H9 (cell line): Measurements from ENCODE around the gene SRL. TPM values are rescaled to one million over a fixed set of nuclear protein-coding genes. Genes with fewer than 3 reads are reported as not detected.

Experiments used
- DNase-seq: peaks from one replicate; pipeline ENCODE4 v3.0.0-alpha.2; 2017
- H2AFZ ChIP-seq: one replicate; pipeline ENCODE4 v1.6.1; 2013; ENCODE audit warnings: mild to moderate bottlenecking, low read length, control low read depth, moderate library complexity
- H2AK5ac ChIP-seq: 2 replicates; pipeline ENCODE4 v1.6.1; 2013; ENCODE audit warnings: low read length, control low read depth, mixed read lengths; ENCODE audit not compliant: insufficient read length
- H2BK120ac ChIP-seq: one replicate; pipeline ENCODE4 v1.6.1; 2013; ENCODE audit warnings: low read depth, mild to moderate bottlenecking, low read length, control low read depth, inconsistent platforms; ENCODE audit not compliant: poor library complexity, severe bottlenecking
- H2BK12ac ChIP-seq: 2 replicates; pipeline ENCODE4 v1.6.1; 2013; ENCODE audit warnings: low read length, control low read depth, mixed read lengths, low read depth; ENCODE audit not compliant: insufficient read length
- H2BK15ac ChIP-seq: 2 replicates; pipeline ENCODE4 v1.6.1; 2013; ENCODE audit warnings: low read depth, low read length, control low read depth
- H2BK20ac ChIP-seq: one replicate; pipeline ENCODE4 v1.6.1; 2013; ENCODE audit warnings: low read depth, mild to moderate bottlenecking, low read length, control low read depth, inconsistent platforms; ENCODE audit not compliant: poor library complexity, severe bottlenecking
- H2BK5ac ChIP-seq: 2 replicates; pipeline ENCODE4 v1.6.1; 2013; ENCODE audit warnings: low read length, control low read depth, mixed read lengths; ENCODE audit not compliant: insufficient read length
- H3K14ac ChIP-seq: 2 replicates; pipeline ENCODE4 v1.6.1; 2013; ENCODE audit warnings: low read length, control low read depth; ENCODE audit not compliant: insufficient read depth
- H3K18ac ChIP-seq: 2 replicates; pipeline ENCODE4 v1.6.1; 2013; ENCODE audit warnings: low read depth, mild to moderate bottlenecking, mixed read lengths, low read length, control low read depth; ENCODE audit not compliant: insufficient read length
- H3K23ac ChIP-seq: 2 replicates; pipeline ENCODE4 v1.6.1; 2013; ENCODE audit warnings: low read length, control low read depth, mixed read lengths, low read depth; ENCODE audit not compliant: insufficient read length
- H3K23me2 ChIP-seq: 2 replicates; pipeline ENCODE4 v1.6.1; 2013; ENCODE audit warnings: low read depth, mild to moderate bottlenecking, mixed read lengths, low read length, control low read depth; ENCODE audit not compliant: insufficient read length, poor library complexity, severe bottlenecking
- H3K27ac ChIP-seq: 2 replicates; pipeline ENCODE4 v1.5.1; 2013; ENCODE audit warnings: low read length, control low read depth, mixed read lengths, low read depth; ENCODE audit not compliant: insufficient read length
- H3K27me3 ChIP-seq: 2 replicates; pipeline ENCODE4 v1.6.1; 2013; ENCODE audit warnings: low read length, control low read depth, inconsistent platforms; ENCODE audit not compliant: insufficient read depth
- H3K4ac ChIP-seq: 2 replicates; pipeline ENCODE4 v1.6.1; 2013; ENCODE audit warnings: low read depth, mild to moderate bottlenecking, control low read depth, inconsistent platforms, low read length, moderate library complexity
- H3K4me1 ChIP-seq: 2 replicates; pipeline ENCODE4 v1.6.1; 2013; ENCODE audit warnings: low read length, control low read depth, inconsistent platforms; ENCODE audit not compliant: insufficient read depth
- H3K4me2 ChIP-seq: 2 replicates; pipeline ENCODE4 v1.6.1; 2013; ENCODE audit warnings: low read length, control low read depth, mixed read lengths; ENCODE audit not compliant: insufficient read length, insufficient read depth
- H3K56ac ChIP-seq: 2 replicates; pipeline ENCODE4 v1.6.1; 2013; ENCODE audit warnings: low read depth, mild to moderate bottlenecking, mixed read lengths, low read length, control low read depth; ENCODE audit not compliant: insufficient read length
- H3K79me1 ChIP-seq: 2 replicates; pipeline ENCODE4 v1.6.1; 2013; ENCODE audit warnings: low read depth, mild to moderate bottlenecking, moderate library complexity, low read length, control low read depth, inconsistent platforms; ENCODE audit not compliant: insufficient read depth, poor library complexity, severe bottlenecking
- H3K79me2 ChIP-seq: 2 replicates; pipeline ENCODE4 v1.6.1; 2013; ENCODE audit warnings: low read length, control low read depth, inconsistent platforms; ENCODE audit not compliant: insufficient read depth
- H3K9ac ChIP-seq: 2 replicates; pipeline ENCODE4 v1.6.1; 2013; ENCODE audit warnings: low read length, control low read depth, mixed read lengths; ENCODE audit not compliant: insufficient read length; ENCODE audit errors: extremely low read depth
- H3K9me3 ChIP-seq: one replicate; pipeline ENCODE4 v1.6.1; 2013; ENCODE audit warnings: low read depth, low read length, inconsistent platforms; ENCODE audit not compliant: control insufficient read depth
- H3T11ph ChIP-seq: one replicate; pipeline ENCODE4 v1.6.1; 2013; ENCODE audit warnings: mild to moderate bottlenecking, low read length, control low read depth, inconsistent platforms
- H4K20me1 ChIP-seq: one replicate; pipeline ENCODE4 v1.6.1; 2013; ENCODE audit not compliant: control insufficient read depth, insufficient read length, insufficient read depth
- H4K5ac ChIP-seq: 2 replicates; pipeline ENCODE4 v1.6.1; 2013; ENCODE audit warnings: low read depth, mild to moderate bottlenecking, mixed read lengths, low read length, control low read depth; ENCODE audit not compliant: insufficient read length
- H4K8ac ChIP-seq: replicated peaks from 2 replicates; pipeline ENCODE4 v1.6.1; 2013; ENCODE audit warnings: low read length, control low read depth, mixed read lengths, low read depth; ENCODE audit not compliant: insufficient read length
- H4K91ac ChIP-seq: 2 replicates; pipeline ENCODE4 v1.6.1; 2013; ENCODE audit warnings: low read depth, mild to moderate bottlenecking, moderate library complexity, mixed read lengths, low read length, control low read depth; ENCODE audit not compliant: insufficient read length
- H3K27ac Mint-ChIP-seq, 3 experiments: 2 replicates in 2 of 3; 3 replicates in 1 of 3; pipeline ENCODE4 v1.8.0; 2020 to 2021; ENCODE audit warnings: mixed read lengths in 3 of 3, mild to moderate bottlenecking in 1 of 3, moderate library complexity in 1 of 3
- H3K27me3 Mint-ChIP-seq: 2 replicates; pipeline ENCODE4 v1.8.0; 2021; ENCODE audit warnings: low read depth, mild to moderate bottlenecking, moderate library complexity, mixed read lengths
- H3K36me3 Mint-ChIP-seq, 3 experiments: 2 replicates in 2 of 3; 3 replicates in 1 of 3; pipeline ENCODE4 v1.8.0; 2020 to 2021; ENCODE audit warnings: low read depth in 3 of 3, mixed read lengths in 3 of 3; ENCODE audit not compliant: insufficient read depth in 1 of 3
- H3K4me1 Mint-ChIP-seq, 2 experiments: 2 replicates each; pipeline ENCODE4 v1.8.0; 2020; ENCODE audit warnings: mixed read lengths in 2 of 2
- H3K4me3 Mint-ChIP-seq, 2 experiments: 2 replicates in 1 of 2; 3 replicates in 1 of 2; pipeline ENCODE4 v1.8.0; 2020 to 2021; ENCODE audit warnings: mild to moderate bottlenecking in 2 of 2, mixed read lengths in 2 of 2, moderate library complexity in 1 of 2
- H3K9me3 Mint-ChIP-seq, 2 experiments: 2 replicates in 1 of 2; 3 replicates in 1 of 2; pipeline ENCODE4 v1.8.0; 2020; ENCODE audit warnings: mild to moderate bottlenecking in 2 of 2, mixed read lengths in 2 of 2, moderate library complexity in 1 of 2
- CTCF ChIP-seq: fragments of 200-600 bp; sonication (generic); conservative IDR thresholded peaks from 3 replicates; pipeline ENCODE4 v1.8.0; 2021; ENCODE audit warnings: antibody characterized with exemption, mild to moderate bottlenecking
- WGBS: extraction: QIAGEN DNeasy Blood & Tissue Kit; methylation state at CpG from one replicate; pipeline ENCODE4 v1.1.7; 2013; ENCODE audit warnings: missing lambda C conversion rate, low lambda C conversion rate, mixed read lengths; ENCODE audit not compliant: insufficient read length; ENCODE audit errors: extremely low coverage; 5-methylcytosine and 5-hydroxymethylcytosine counted together
- total RNA-seq: library from RNA; stranded (reverse); gene quantifications from 2 replicates; pipeline ENCODE4 v1.2.1, GENCODE V29; 2021

The SRL gene
- total RNA-seq, 1 experiment from 2014 or later = not detected

GRCh38 chr16:4277987-4278513 is 36.2 kb upstream of the SRL start:
- Histone ChIP-seq H3K4me2 (no peak overlapping the region), H3K9me3 (no peaks in the 10 kb centered on the region), H3K27me3 (no peaks in the 10 kb centered on the region), H2AFZ (no peak overlapping the region), H3K23me2 (peaks cover 3% of the 10 kb centered on the region), H2BK120ac (no peak overlapping the region), H3K23ac (no peak overlapping the region), H4K8ac (no peak overlapping the region), H2BK20ac (no peak overlapping the region), H3K9ac (no peak overlapping the region), H3K18ac (no peak overlapping the region), H3K4me1 (no peaks in the 10 kb centered on the region), H2BK5ac (no peak overlapping the region), H3T11ph (no peak overlapping the region), H3K79me2 (no peaks in the 10 kb centered on the region), H3K14ac (no peak overlapping the region), H3K56ac (no peak overlapping the region), H4K91ac (no peak overlapping the region), H4K20me1 (no peaks in the 10 kb centered on the region), H3K27ac (no peak overlapping the region), H4K5ac (no peak overlapping the region), H3K79me1 (no peaks in the 10 kb centered on the region), H2BK12ac (no peak overlapping the region), H2BK15ac (no peak overlapping the region), H2AK5ac (no peak overlapping the region), H3K4ac (no peak overlapping the region)
- Mint-ChIP-seq H3K9me3 (peaks cover 6 to 15% of the 10 kb centered on the region in 2 experiments), H3K27me3 (no peaks in the 10 kb centered on the region; the same call in 1 of the 2 replicates), H3K4me1 (peaks cover 4% of the 10 kb centered on the region in 2 experiments; a peak in 3 of 4 replicates), H3K36me3 (peaks cover 0 to 9% (median 4%) of the 10 kb centered on the region in 3 experiments; a peak in 4 of 7 replicates), H3K27ac (no peak overlapping the region; a peak in 1 of 7 replicates), H3K4me3 (no peak overlapping the region)
- DNase-seq = no peak
- WGBS = no CpG with 5 or more reads among the region's 2 CpGs
- TF ChIP-seq CTCF = no peak
